GM23338 (cell line): ENCODE measurements around the gene GPR39. TPM values are rescaled to one million over a fixed set of nuclear protein-coding genes. Genes with fewer than 3 reads are reported as not detected.

Experiments
- ATAC-seq: fragments of 200-7000 bp; cut with Tn5 transposase; 3 replicates; pipeline ENCODE4 v1.9.1; 2020
- DNase-seq: peaks from one replicate; pipeline ENCODE4 v3.0.0-alpha.2; 2015; ENCODE audit warnings: low spot score
- H2AFZ ChIP-seq: fragments of 200-600 bp; sonication (generic); 2 replicates; pipeline ENCODE4 v1.8.0; 2016; ENCODE audit warnings: antibody characterized with exemption, mild to moderate bottlenecking, moderate library complexity
- H3F3A ChIP-seq: fragments of 200-600 bp; sonication (generic); replicated peaks from 2 replicates; pipeline ENCODE4 v1.8.0; 2017; ENCODE audit warnings: antibody characterized with exemption, mixed run types, low read depth
- H3K27ac ChIP-seq: fragments of 200-600 bp; sonication (generic); 2 replicates; pipeline ENCODE4 v1.6.1; 2016; ENCODE audit warnings: low read depth
- H3K27me3 ChIP-seq: fragments of 200-600 bp; sonication (generic); 2 replicates; pipeline ENCODE4 v1.8.0; 2016; ENCODE audit warnings: mild to moderate bottlenecking, mixed run types, moderate library complexity; ENCODE audit not compliant: insufficient read depth
- H3K36me3 ChIP-seq: fragments of 200-600 bp; sonication (generic); 2 replicates; pipeline ENCODE4 v1.8.0; 2016; ENCODE audit warnings: mild to moderate bottlenecking; ENCODE audit not compliant: insufficient read depth
- H3K4me1 ChIP-seq: fragments of 200-600 bp; sonication (generic); 2 replicates; pipeline ENCODE4 v1.8.0; 2016; ENCODE audit warnings: mild to moderate bottlenecking, moderate library complexity; ENCODE audit not compliant: insufficient read depth
- H3K4me2 ChIP-seq: fragments of 200-600 bp; sonication (generic); 2 replicates; pipeline ENCODE4 v1.7.1; 2017; ENCODE audit warnings: mixed run types
- H3K4me3 ChIP-seq: fragments of 200-600 bp; sonication (generic); 2 replicates; pipeline ENCODE4 v1.6.1; 2016; ENCODE audit warnings: mixed run types
- H3K79me2 ChIP-seq: fragments of 200-600 bp; sonication (generic); replicated peaks from 2 replicates; pipeline ENCODE4 v1.8.0; 2017; ENCODE audit warnings: mild to moderate bottlenecking; ENCODE audit not compliant: insufficient read depth
- H3K9me2 ChIP-seq: fragments of 200-600 bp; sonication (generic); 2 replicates; pipeline ENCODE4 v1.8.0; 2017; ENCODE audit not compliant: insufficient read depth
- H4K20me1 ChIP-seq: fragments of 200-600 bp; sonication (generic); replicated peaks from 2 replicates; pipeline ENCODE4 v1.8.0; 2017; ENCODE audit warnings: mild to moderate bottlenecking; ENCODE audit not compliant: insufficient read depth
- H3K27ac Mint-ChIP-seq: 2 replicates; pipeline ENCODE4 v1.8.0; 2020; ENCODE audit warnings: inconsistent platforms, mild to moderate bottlenecking, moderate library complexity, mixed read lengths
- H3K27me3 Mint-ChIP-seq: 3 replicates; pipeline ENCODE4 v1.8.0; 2022; ENCODE audit warnings: low read depth, mild to moderate bottlenecking, moderate library complexity, mixed read lengths, inconsistent platforms; ENCODE audit not compliant: insufficient read depth, poor library complexity
- H3K36me3 Mint-ChIP-seq: 3 replicates; pipeline ENCODE4 v1.8.0; 2021; ENCODE audit warnings: low read depth, mild to moderate bottlenecking, inconsistent platforms, moderate library complexity, mixed read lengths
- H3K4me1 Mint-ChIP-seq: 3 replicates; pipeline ENCODE4 v1.8.0; 2020; ENCODE audit warnings: mild to moderate bottlenecking, inconsistent platforms, mixed read lengths
- H3K4me3 Mint-ChIP-seq: 3 replicates; pipeline ENCODE4 v1.8.0; 2021; ENCODE audit warnings: moderate library complexity, mild to moderate bottlenecking, inconsistent platforms, mixed read lengths
- H3K9me3 Mint-ChIP-seq: 3 replicates; pipeline ENCODE4 v1.8.0; 2020; ENCODE audit warnings: moderate library complexity, mild to moderate bottlenecking, inconsistent platforms, mixed read lengths
- EZH2 ChIP-seq: fragments of 200-600 bp; sonication (generic); IDR thresholded peaks from one replicate; pipeline ENCODE4 v1.8.0; 2017; ENCODE audit warnings: antibody characterized with exemption, mild to moderate bottlenecking, low read depth; ENCODE audit not compliant: unreplicated experiment
- EZH2phosphoT487 ChIP-seq: fragments of 200-600 bp; sonication (generic); IDR thresholded peaks from one replicate; pipeline ENCODE4 v1.8.1; 2018; ENCODE audit warnings: antibody characterized with exemption; ENCODE audit not compliant: unreplicated experiment
- JUNB ChIP-seq: IDR thresholded peaks from one replicate; pipeline ENCODE4 v1.6.1; 2016; ENCODE audit warnings: antibody characterized with exemption; ENCODE audit not compliant: unreplicated experiment
- NANOG ChIP-seq: IDR thresholded peaks from 2 replicates; pipeline ENCODE4 v1.6.1; 2016; ENCODE audit warnings: antibody characterized with exemption, borderline replicate concordance
- ZNF114 ChIP-seq: fragments of 250-450 bp; sonication (Bioruptor Pico); IDR thresholded peaks from 2 replicates; pipeline ENCODE4 v1.5.0; 2020; ENCODE audit warnings: mild to moderate bottlenecking, moderate library complexity
- polyA plus RNA-seq: library from polyadenylated mRNA; unstranded; fragments of >200 nt; fragmentation: Nextera tagmentation; extraction: Ambion mirVana; gene quantifications from 2 replicates; pipeline ENCODE4 v1.2.1, GENCODE V29; 2016
- total RNA-seq: library from RNA; depleted of rRNA; stranded (reverse); fragments of >200 nt; shearing (Covaris generic); gene quantifications from 2 replicates; pipeline ENCODE4 v1.2.3, GENCODE V29; 2014
- TF ChIP-seq, protein P1 (sequence below): IDR thresholded peaks from one replicate; pipeline ENCODE4 v1.6.1; 2018; ENCODE audit warnings: antibody characterized with exemption; ENCODE audit not compliant: unreplicated experiment
- TF ChIP-seq, protein P2 (sequence below), 2 experiments: fragments of 200-600 bp in 1 of 2; sonication (generic) in 1 of 2; conservative IDR thresholded peaks; 2 replicates each; pipeline versions ENCODE4 v1.5.1 to v1.6.1; 2016 to 2017; ENCODE audit warnings: antibody characterized with exemption in 2 of 2, low read depth in 2 of 2, mild to moderate bottlenecking in 2 of 2, moderate library complexity in 1 of 2

Gene GPR39
- total and polyA plus RNA-seq, 2 experiments from 2014 or later = 0.55 to 1.9 TPM

- TF ChIP-seq JUNB = no peak
- TF ChIP-seq, protein P1, sequence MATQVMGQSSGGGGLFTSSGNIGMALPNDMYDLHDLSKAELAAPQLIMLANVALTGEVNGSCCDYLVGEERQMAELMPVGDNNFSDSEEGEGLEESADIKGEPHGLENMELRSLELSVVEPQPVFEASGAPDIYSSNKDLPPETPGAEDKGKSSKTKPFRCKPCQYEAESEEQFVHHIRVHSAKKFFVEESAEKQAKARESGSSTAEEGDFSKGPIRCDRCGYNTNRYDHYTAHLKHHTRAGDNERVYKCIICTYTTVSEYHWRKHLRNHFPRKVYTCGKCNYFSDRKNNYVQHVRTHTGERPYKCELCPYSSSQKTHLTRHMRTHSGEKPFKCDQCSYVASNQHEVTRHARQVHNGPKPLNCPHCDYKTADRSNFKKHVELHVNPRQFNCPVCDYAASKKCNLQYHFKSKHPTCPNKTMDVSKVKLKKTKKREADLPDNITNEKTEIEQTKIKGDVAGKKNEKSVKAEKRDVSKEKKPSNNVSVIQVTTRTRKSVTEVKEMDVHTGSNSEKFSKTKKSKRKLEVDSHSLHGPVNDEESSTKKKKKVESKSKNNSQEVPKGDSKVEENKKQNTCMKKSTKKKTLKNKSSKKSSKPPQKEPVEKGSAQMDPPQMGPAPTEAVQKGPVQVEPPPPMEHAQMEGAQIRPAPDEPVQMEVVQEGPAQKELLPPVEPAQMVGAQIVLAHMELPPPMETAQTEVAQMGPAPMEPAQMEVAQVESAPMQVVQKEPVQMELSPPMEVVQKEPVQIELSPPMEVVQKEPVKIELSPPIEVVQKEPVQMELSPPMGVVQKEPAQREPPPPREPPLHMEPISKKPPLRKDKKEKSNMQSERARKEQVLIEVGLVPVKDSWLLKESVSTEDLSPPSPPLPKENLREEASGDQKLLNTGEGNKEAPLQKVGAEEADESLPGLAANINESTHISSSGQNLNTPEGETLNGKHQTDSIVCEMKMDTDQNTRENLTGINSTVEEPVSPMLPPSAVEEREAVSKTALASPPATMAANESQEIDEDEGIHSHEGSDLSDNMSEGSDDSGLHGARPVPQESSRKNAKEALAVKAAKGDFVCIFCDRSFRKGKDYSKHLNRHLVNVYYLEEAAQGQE = no peak
- no peak for TF ChIP-seq EZH2phosphoT487
- no peaks in the 10 kb centered on the region for H3K79me2 ChIP-seq
- Mint-ChIP-seq H3K36me3 (no peaks in the 10 kb centered on the region), H3K27me3 (peaks cover 1% of the 10 kb centered on the region), H3K9me3 (no peaks in the 10 kb centered on the region; the same call in 2 of the 3 replicates), H3K27ac (no peak overlapping the region), H3K4me1 (peaks cover 7% of the 10 kb centered on the region; the same call in 2 of the 3 replicates), H3K4me3 (no peak overlapping the region)
- no peaks in the 10 kb centered on the region for H3F3A ChIP-seq
- no peaks in the 10 kb centered on the region for H4K20me1 ChIP-seq
- no peak overlapping the region for H3K27ac ChIP-seq
- H3K9me2 ChIP-seq = no peaks in the 10 kb centered on the region
- DNase-seq (no peak), ATAC-seq (no peak)
- no peaks in the 10 kb centered on the region for H3K36me3 ChIP-seq
- H3K4me1 ChIP-seq = peaks cover 6% of the 10 kb centered on the region; the same call in 1 of the 2 replicates
- no peak overlapping the region for H2AFZ ChIP-seq
- H3K27me3 ChIP-seq = no peaks in the 10 kb centered on the region
- no peak overlapping the region for H3K4me3 ChIP-seq
- no peak overlapping the region for H3K4me2 ChIP-seq
These were observed 274.2 kb downstream of the GPR39 start for GRCh38 chr2:132690664-132691303.

DNA sequence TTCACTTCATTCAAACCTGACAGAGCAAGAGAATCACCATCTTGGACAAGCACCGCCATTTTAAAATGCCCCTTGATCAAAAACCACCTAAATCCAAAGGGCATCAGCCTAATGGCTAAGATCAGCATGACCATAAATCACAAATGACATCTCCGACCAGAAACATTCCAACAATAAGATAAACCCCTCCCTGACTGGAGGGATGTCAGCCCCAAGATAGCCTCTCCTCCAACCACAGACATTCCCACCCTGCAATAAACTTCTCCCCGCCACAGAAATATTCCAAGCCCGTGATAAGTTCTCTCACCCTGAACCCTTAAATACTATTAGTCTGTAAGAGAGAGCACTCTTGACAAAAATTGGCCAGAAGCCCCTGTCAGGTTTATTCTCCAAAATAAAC lies 275.0 kb downstream of the GPR39 start:
- Histone ChIP-seq H2AFZ (no peak overlapping the region), H3K27ac (no peak overlapping the region), H3K4me3 (no peak overlapping the region), H3K36me3 (no peaks in the 10 kb centered on the region), H3K9me2 (no peaks in the 10 kb centered on the region), H3K79me2 (no peaks in the 10 kb centered on the region), H3K4me2 (no peak overlapping the region), H3K4me1 (peaks cover 6% of the 10 kb centered on the region; the same call in 1 of the 2 replicates), H3F3A (no peaks in the 10 kb centered on the region), H3K27me3 (no peaks in the 10 kb centered on the region), H4K20me1 (no peaks in the 10 kb centered on the region)
- Mint-ChIP-seq H3K4me3 (no peak overlapping the region), H3K4me1 (peaks cover 7% of the 10 kb centered on the region; the same call in 2 of the 3 replicates), H3K27ac (no peak overlapping the region), H3K36me3 (no peaks in the 10 kb centered on the region), H3K9me3 (no peaks in the 10 kb centered on the region; the same call in 2 of the 3 replicates), H3K27me3 (peaks cover 1% of the 10 kb centered on the region)
- no peak for DNase-seq
- TF ChIP-seq, protein P2, sequence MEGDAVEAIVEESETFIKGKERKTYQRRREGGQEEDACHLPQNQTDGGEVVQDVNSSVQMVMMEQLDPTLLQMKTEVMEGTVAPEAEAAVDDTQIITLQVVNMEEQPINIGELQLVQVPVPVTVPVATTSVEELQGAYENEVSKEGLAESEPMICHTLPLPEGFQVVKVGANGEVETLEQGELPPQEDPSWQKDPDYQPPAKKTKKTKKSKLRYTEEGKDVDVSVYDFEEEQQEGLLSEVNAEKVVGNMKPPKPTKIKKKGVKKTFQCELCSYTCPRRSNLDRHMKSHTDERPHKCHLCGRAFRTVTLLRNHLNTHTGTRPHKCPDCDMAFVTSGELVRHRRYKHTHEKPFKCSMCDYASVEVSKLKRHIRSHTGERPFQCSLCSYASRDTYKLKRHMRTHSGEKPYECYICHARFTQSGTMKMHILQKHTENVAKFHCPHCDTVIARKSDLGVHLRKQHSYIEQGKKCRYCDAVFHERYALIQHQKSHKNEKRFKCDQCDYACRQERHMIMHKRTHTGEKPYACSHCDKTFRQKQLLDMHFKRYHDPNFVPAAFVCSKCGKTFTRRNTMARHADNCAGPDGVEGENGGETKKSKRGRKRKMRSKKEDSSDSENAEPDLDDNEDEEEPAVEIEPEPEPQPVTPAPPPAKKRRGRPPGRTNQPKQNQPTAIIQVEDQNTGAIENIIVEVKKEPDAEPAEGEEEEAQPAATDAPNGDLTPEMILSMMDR (conservative IDR thresholded peaks at IDR 0.05; ENCODE audit: low read depth in 2 of 2) = no peak
- no peak for TF ChIP-seq ZNF114 (CRISPR knock-in tag)
- TF ChIP-seq, protein P1 = no peak
- TF ChIP-seq EZH2phosphoT487 = no peak
- TF ChIP-seq NANOG = no peak
- TF ChIP-seq EZH2 = no peak
- ATAC-seq = no peak
